HUES64 (cell line): ENCODE measurements around the gene F7.
"Not testable (repeated sequence)": the region's sequence is repeated elsewhere in the genome, so short reads cannot be mapped to it uniquely, and the experiment has no call there.

Experiments
- H3K27ac ChIP-seq: 2 replicates; pipeline ENCODE4 v1.7.0; 2013; ENCODE audit warnings: low read depth, low read length, inconsistent platforms
- H3K27me3 ChIP-seq: 2 replicates; pipeline ENCODE4 v1.6.1; 2013; ENCODE audit warnings: mild to moderate bottlenecking, low read length; ENCODE audit not compliant: insufficient read depth
- H3K36me3 ChIP-seq: 2 replicates; pipeline ENCODE4 v1.6.1; 2013; ENCODE audit warnings: mild to moderate bottlenecking, low read length; ENCODE audit not compliant: insufficient read depth
- H3K4me1 ChIP-seq: 2 replicates; pipeline ENCODE4 v1.6.1; 2013; ENCODE audit warnings: mild to moderate bottlenecking, low read length, moderate library complexity; ENCODE audit not compliant: insufficient read depth
- H3K4me3 ChIP-seq: 2 replicates; pipeline ENCODE4 v1.5.1; 2013; ENCODE audit warnings: mild to moderate bottlenecking, low read length, moderate library complexity
- H3K9ac ChIP-seq: 2 replicates; pipeline ENCODE4 v1.6.1; 2013; ENCODE audit warnings: mild to moderate bottlenecking, low read depth, low read length
- H3K9me3 ChIP-seq: 2 replicates; pipeline ENCODE4 v1.6.1; 2013; ENCODE audit warnings: low read depth, low read length; ENCODE audit not compliant: insufficient read depth
- WGBS: fragments of 150-250, 120-280 bp; methylation state at CpG from one replicate; pipeline ENCODE4 v1.1.7; 2013; ENCODE audit warnings: missing lambda C conversion rate; 5-methylcytosine and 5-hydroxymethylcytosine counted together

The F7 gene

GRCh38 chr13:113109151-113110047 lies 3.8 kb downstream of the F7 start:
- Histone ChIP-seq H3K27me3 (peaks cover 33% of the 10 kb centered on the region), H3K4me3 (peak overlapping the region; percentile 50), H3K27ac (no peak overlapping the region), H3K9ac (peak overlapping the region; percentile 42; the same call in 1 of the 2 replicates), H3K4me1 (peaks cover 9% of the 10 kb centered on the region; the same call in 1 of the 2 replicates), H3K36me3 (no peaks in the 10 kb centered on the region), H3K9me3 (peaks cover 3% of the 10 kb centered on the region; the same call in 1 of the 2 replicates)
- 21% methylated on average over 71 of the region's 73 CpGs for WGBS

- H3K27ac ChIP-seq, result no peak overlapping the region
- peaks cover 33% of the 10 kb centered on the region for H3K27me3 ChIP-seq
- H3K4me1 ChIP-seq, result peaks cover 8% of the 10 kb centered on the region; the same call in 1 of the 2 replicates
- peak overlapping the region; percentile 42; the same call in 1 of the 2 replicates for H3K9ac ChIP-seq
- no peaks in the 10 kb centered on the region for H3K36me3 ChIP-seq
- WGBS, result 3% methylated on average over 99 of the region's 99 CpGs
- peaks cover 3% of the 10 kb centered on the region; the same call in 1 of the 2 replicates for H3K9me3 ChIP-seq
- H3K4me3 ChIP-seq, result peak overlapping the region; percentile 50
Measured at GRCh38 chr13:113110048-113110851, 4.7 kb downstream of the F7 start.

GRCh38 chr13:113110852-113111315 lies 5.3 kb downstream of the F7 start:
- Histone ChIP-seq H3K27me3 (peaks cover 33% of the 10 kb centered on the region), H3K4me1 (0 out of 2 replicates have a peak, but pooled peaks cover 1% of the 10 kb centered on the region), H3K9ac (peak overlapping the region; percentile 42; the same call in 1 of the 2 replicates), H3K4me3 (peak overlapping the region; percentile 50), H3K36me3 (no peaks in the 10 kb centered on the region), H3K27ac (no peak overlapping the region), H3K9me3 (peaks cover 3% of the 10 kb centered on the region; the same call in 1 of the 2 replicates)
- WGBS, result 36% methylated on average over 49 of the region's 49 CpGs

GRCh38 chr13:113111821-113112220 lies 6.2 kb downstream of the F7 start:
- not testable (repeated sequence) for H3K36me3 ChIP-seq, H3K9me3 ChIP-seq, H3K4me1 ChIP-seq, H3K9ac ChIP-seq, H3K27ac ChIP-seq, H3K4me3 ChIP-seq
- peaks cover 33% of the 10 kb centered on the region for H3K27me3 ChIP-seq
- WGBS, result 89% methylated on average over 5 of the region's 5 CpGs

- H3K4me1 ChIP-seq, H3K27ac ChIP-seq, H3K9ac ChIP-seq, H3K4me3 ChIP-seq, H3K36me3 ChIP-seq, H3K9me3 ChIP-seq: not testable (repeated sequence)
- 78% methylated on average over 1 of the region's 1 CpG for WGBS
- peaks cover 33% of the 10 kb centered on the region for H3K27me3 ChIP-seq
Measured at GRCh38 chr13:113112475-113112874, 6.9 kb downstream of the F7 start.

- WGBS, result 87% methylated on average over 9 of the region's 9 CpGs
- H3K27me3 ChIP-seq, result peaks cover 33% of the 10 kb centered on the region
- H3K9me3 ChIP-seq, result peaks cover 3% of the 10 kb centered on the region; the same call in 1 of the 2 replicates
- H3K27ac ChIP-seq, result no peak overlapping the region
- H3K36me3 ChIP-seq, result no peaks in the 10 kb centered on the region
- no peaks in the 10 kb centered on the region for H3K4me1 ChIP-seq
- no peak overlapping the region for H3K9ac ChIP-seq
- H3K4me3 ChIP-seq, result no peak overlapping the region
Measured at GRCh38 chr13:113112893-113113845, 7.6 kb downstream of the F7 start.

GRCh38 chr13:113113846-113114271 lies 8.3 kb downstream of the F7 start:
- H3K36me3 ChIP-seq, result no peaks in the 10 kb centered on the region
- H3K4me1 ChIP-seq, result no peaks in the 10 kb centered on the region
- peaks cover 33% of the 10 kb centered on the region for H3K27me3 ChIP-seq
- H3K9ac ChIP-seq, result no peak overlapping the region
- peaks cover 3% of the 10 kb centered on the region; the same call in 1 of the 2 replicates for H3K9me3 ChIP-seq
- 93% methylated on average over 8 of the region's 8 CpGs for WGBS
- no peak overlapping the region for H3K27ac ChIP-seq
- no peak overlapping the region for H3K4me3 ChIP-seq

GRCh38 chr13:113114511-113115362 lies 9.1 kb downstream of the F7 start:
- Histone ChIP-seq H3K4me3 (no peak overlapping the region), H3K9me3 (no peaks in the 10 kb centered on the region), H3K27me3 (peaks cover 25% of the 10 kb centered on the region), H3K4me1 (no peaks in the 10 kb centered on the region), H3K9ac (no peak overlapping the region), H3K27ac (no peak overlapping the region), H3K36me3 (no peaks in the 10 kb centered on the region)
- 95% methylated on average over 17 of the region's 17 CpGs for WGBS

- Histone ChIP-seq H3K27me3 (peaks cover 16% of the 10 kb centered on the region), H3K4me3 (no peak overlapping the region), H3K36me3 (no peaks in the 10 kb centered on the region), H3K4me1 (no peaks in the 10 kb centered on the region), H3K27ac (no peak overlapping the region), H3K9me3 (no peaks in the 10 kb centered on the region), H3K9ac (no peak overlapping the region)
- 94% methylated on average over 21 of the region's 21 CpGs for WGBS
Measured at GRCh38 chr13:113115363-113116205, 10.0 kb downstream of the F7 start.
